GM12891 (cell line): ENCODE data around the gene TCERG1L.

Source experiments
- POLR2A ChIP-seq: IDR thresholded peaks from 2 replicates; pipeline ENCODE4 v1.6.1; 2011; ENCODE audit warnings: low read depth, low read length, control low read depth
- POLR2AphosphoS5 ChIP-seq: IDR thresholded peaks from 2 replicates; pipeline ENCODE4 v1.6.1; 2011; ENCODE audit warnings: low read depth, low read length, control low read depth

GRCh38 chr10:131056781-131057180, 254.7 kb downstream of the TCERG1L start:
- TF ChIP-seq POLR2AphosphoS5 (no peak), POLR2A (no peak)
